Measurements from ENCODE around the gene CUL2.
"Not testable (repeated sequence)": the region's sequence is repeated elsewhere in the genome, so short reads cannot be mapped to it uniquely, and the experiment has no call there.

CUL2 gene

DNA sequence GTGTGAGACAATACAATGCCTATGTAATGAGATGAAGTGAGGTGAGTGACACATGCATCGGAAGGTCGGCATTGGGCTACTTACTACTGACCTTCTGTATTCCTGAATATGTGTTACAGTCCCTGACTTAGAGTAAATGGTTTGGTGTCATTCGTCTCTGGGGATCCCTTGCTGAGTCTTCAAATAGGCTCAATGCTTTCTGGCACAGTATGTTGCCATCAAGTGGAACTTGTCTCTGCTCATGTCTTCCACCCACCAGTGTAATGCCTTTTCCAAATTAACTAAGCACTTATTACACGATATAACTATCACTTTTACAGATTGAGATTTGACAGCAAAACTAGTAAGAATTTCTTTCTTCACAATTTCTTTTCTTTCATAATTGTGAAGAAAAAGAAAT lies 10.9 kb downstream of the CUL2 start:
- DNase-seq, result no peak

DNA sequence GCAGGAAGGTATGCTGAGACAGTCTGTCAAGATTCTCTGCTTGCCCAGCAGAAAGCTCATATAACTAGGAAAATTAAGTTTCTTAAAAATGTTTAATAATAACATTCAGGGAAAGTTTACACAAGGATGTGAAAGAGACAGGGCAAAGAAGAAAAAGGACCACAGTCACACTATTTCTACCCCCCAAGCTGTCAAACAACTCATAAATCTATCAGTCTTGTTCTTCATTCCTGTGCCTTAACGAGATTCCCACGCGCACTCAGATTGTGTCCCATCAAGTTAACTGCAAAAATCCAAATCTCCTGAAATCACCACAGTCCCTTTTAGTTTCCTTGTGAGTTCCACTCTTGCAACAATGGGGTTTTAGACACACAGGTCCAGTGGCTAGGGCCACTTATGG lies 14.9 kb downstream of the CUL2 start:
- no peak for DNase-seq

DNA sequence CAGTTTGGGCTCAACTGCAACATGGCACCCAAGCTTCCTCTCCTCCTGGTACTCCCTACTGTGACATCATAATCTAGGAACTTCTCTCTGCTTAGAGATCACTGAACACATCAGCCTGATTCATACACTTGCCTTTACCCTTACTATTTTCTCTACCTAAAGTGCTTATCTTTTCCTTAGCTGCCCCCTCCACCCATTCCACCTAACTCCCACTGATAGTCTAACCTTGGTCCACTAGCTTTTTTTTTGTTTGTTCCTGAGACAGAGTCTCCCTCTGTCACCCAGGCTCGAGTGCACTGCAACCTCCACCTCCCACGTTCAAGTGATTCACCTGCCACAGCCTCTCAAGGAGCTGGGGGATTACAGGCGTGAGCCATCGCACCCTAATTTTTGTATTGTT lies 15.9 kb downstream of the CUL2 start:
- no peak for DNase-seq

DNA sequence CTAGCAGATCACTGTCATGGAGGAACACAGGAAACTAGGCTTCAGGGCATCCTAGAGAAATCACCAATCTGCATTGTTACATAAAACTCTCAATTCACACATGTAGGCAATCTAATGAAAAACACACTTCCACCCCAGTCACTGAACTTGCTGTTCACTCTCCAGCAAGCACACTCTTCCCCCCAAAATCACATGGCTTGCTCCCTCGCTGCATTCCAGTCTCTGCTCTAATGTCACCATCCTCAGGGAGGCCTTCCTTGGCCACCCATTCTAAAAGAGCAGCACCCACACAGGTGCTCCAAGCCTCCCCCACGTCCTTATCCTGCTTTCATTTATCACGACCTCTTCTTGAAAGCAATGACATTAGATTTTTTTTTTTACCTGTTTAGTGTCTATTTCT lies 19.6 kb downstream of the CUL2 start:
- no peak for DNase-seq

DNA sequence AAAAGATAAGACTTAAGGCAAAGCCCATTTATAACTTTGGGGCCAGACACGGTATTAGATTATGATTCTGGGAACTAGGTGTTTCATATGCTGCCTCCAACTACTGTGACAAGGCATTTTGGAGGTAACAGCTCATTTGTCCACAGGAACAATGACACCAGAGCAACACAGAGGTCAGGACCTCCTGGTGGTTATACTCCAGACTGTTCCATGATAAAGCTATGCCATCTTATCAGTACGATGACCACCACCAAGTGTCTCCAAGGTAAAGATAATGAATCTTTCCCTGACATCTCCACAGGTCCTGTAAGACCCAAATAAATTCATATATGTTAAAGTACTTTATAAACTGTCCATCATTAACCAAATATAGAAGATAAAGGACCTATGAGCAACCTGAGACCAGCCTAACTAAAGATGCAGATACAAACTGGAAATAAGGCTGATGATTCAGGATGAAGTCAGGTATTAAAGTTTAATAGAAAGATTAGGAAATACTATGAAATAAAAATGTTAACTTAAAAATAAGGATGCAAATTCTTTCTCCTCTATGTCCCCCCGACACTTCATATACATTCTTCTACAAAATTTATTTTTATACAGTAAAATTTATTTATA lies 26.2 kb downstream of the CUL2 start:
- no peak for DNase-seq

DNA sequence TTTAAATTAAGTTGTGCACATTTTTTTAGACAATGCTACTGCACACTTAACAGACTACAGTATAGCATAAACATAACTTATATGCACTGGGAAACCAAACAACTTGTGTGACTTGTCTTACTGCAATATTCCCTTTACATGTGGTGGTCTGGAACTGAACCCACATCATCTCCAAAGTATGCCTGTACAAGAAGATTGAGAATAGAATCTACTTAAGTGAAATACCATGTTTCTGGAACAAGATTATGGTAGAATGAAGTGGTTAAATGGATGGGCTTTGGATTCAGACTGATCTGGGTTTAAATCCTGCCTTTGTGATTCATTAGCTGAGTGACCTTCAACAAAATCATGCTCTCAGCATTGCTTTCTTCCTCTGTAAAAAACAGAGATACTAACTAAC lies 30.7 kb downstream of the CUL2 start:
- no peak for DNase-seq

DNA sequence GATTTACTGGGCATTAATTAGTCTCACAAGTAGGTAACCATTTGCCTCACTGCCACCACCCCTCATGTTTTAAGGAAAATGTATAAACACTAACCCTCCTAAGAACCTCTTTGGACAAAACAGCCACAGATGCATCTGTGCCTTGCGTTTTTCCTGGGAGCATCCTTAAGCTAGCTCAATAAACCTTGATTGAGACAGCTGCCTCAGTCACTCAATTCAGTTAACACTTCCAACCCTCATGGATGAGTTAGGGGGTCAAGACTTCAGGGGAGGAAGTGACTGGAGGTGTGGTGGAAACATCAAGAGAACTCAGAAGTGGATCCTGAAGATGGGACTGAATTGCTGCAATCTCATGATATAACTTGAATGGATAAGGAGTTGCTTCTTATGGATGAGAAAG lies 31.5 kb downstream of the CUL2 start:
- no peak for DNase-seq

DNA sequence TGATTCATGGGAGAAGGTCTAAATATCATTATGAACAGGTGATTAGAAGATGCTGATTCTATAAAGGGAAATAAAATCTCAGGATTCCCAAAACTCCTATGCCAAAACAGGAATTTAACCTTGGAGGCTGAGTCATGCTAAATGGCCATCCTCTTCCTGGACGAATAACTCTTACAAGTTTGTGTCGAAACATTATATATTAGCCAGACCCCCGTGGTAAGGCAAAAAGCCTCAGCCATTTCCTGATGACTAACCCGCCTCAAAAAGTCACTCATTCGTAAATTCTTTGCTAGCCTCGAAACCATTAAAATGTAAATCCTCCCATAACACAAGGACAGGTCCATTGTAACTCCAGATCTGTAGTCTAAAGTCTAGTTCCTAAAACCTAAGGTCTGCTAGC lies 32.0 kb downstream of the CUL2 start:
- DNase-seq, result no peak

DNA sequence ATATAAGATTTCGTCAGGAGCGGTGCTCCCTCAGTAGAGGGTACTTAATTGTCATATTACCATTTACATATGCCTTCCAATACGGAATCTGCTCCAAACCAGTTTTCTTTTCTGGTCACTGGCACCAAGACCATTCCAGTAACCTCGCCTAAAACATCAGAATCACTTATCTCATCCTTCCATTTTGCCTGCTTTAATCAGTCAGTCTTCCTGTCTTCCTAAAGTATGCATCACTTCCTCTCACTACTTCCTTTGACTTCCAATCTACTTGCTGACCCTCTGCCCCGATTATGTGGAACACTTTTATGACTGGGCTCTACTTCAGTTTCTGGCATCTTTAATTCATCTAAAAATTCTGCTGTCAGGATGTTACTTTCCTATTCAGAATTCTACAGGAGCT lies 33.5 kb downstream of the CUL2 start:
- no peak for DNase-seq

DNA sequence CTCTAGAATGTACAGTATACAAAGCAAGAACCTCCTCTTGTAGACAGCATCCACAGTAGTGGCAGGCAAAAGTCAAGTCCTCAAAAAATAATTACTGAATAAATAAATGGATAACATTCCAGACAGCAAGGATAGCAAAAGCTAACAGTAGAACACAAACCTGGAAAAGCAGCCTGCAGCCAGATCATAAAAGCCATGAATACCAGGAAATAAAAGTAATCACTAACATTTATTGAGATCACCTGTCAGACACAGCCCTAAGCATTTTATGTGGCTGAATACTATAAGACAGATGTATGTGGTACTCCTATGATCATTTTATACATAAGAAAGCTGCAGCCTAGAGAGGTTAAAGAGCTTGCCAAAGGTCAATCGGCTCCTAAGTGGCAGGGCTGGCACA lies 34.0 kb downstream of the CUL2 start:
- no peak for DNase-seq

DNA sequence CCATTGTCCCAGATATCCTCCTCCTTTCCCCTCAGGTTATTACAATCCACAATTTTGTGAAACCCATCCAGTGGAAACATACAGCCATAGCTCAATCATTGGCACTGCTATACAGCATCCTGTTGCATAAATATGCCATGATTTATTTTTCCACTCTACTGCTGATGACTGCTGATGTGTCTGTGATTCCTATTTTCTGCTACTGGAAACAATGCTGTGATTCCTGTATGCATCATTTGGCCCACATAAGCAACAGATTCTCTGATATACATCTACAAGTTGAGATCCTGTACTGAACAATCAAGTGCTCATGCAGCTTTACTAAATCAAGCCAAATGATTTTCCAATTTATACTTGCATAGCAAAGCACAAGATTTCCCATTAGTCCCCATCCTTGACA lies 39.6 kb downstream of the CUL2 start:
- no peak for DNase-seq

DNA sequence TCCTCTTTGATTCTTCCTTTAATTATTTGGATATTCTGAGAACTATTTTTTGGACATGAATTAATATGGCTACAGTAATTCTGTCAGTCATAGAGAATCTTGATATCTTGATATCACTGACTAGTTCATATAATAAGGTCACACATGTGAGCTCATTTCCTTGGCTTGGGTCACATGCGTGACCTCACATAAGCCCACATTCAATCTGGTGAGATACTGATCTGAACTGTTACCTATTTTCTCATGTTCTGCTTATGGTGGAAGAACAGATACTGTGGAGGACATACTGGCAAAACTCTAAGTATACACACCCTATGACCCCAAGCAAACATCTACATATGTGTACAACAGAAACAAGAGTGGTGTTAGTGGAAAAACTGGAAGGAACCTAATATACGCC lies 44.1 kb downstream of the CUL2 start:
- no peak for DNase-seq

DNA sequence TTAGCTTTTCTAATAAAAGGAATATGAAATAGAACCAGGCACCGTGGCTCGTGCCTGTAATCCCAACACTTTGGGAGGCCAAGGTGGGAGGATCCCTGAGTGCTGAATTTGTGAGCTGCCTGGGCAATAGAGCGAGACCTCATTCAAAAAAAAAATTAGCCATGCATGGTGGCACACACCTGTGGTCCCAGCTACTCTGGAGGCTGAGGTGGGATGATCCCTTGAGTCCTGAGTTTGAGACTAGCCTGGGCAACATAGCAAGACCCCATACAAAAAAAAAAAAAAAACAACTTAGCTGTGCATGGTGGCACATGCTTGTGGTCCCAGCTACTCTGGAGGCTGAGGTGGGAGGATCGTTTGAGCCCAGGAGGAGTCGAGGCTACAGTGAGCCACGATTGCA lies 44.9 kb downstream of the CUL2 start:
- DNase-seq, result not testable (repeated sequence)

DNA sequence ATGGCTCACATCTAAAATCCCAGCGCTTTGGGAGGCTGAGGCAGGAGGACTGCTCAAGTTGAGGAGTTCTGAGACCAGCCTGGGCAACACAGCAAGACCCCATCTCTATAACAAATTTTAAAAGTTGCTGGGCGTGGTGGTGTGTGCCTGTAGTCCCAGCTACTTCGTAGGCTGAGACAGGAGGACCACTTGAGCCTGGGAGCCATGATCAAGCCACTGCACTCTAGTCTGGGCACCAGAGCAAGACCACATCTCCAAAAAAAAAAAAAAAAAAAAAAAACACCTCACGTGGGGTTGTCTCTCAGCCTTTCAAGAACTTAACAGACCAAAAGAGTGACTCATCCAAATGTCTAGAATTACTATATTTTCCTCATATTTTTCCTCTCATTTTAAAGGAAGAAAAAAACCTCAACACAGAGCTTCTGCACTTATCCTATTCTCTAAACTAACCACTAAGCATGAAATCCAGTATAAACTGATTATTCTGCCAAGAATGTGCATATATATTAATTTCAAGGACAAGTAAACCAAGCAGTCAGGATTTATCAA lies 46.3 kb downstream of the CUL2 start:
- no peak for DNase-seq

DNA sequence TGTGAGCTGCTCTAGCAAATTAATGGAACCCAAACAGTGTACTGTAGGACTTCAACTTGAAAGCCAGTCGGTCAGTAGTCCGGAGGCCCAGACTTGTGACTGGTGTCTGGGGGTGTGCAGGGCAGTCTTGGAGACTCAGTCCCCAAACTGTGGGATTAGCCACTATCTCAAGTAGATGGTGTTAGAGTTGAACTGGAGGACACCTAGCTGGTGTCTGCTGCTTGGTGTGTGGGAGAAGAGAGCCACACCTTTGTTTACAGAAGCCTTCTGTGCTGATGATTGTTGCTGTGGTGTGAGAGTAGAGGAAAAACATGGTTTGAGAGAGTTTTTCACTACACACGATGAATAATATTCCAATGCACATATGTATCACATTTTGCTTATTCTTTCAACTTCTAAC lies 47.4 kb downstream of the CUL2 start:
- no peak for DNase-seq

DNA sequence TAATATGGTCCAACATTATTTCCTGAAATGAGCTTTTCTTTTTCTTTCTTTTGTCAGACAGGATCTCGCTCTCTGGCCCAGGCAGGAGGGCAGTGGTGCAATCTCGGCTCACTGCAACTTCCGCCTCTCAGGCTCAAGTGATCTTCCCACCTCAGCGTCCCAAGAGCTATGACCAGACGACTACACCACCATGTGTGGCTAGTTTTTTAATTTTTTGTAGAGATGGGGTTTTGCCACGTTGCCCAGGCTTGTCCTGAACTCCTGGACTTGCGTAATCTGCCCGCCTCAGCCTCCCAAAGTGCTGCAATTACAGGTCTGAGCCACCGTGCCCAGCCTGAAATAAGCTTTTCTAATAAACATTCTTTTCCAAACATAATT lies 48.6 kb downstream of the CUL2 start:
- no peak for DNase-seq

DNA sequence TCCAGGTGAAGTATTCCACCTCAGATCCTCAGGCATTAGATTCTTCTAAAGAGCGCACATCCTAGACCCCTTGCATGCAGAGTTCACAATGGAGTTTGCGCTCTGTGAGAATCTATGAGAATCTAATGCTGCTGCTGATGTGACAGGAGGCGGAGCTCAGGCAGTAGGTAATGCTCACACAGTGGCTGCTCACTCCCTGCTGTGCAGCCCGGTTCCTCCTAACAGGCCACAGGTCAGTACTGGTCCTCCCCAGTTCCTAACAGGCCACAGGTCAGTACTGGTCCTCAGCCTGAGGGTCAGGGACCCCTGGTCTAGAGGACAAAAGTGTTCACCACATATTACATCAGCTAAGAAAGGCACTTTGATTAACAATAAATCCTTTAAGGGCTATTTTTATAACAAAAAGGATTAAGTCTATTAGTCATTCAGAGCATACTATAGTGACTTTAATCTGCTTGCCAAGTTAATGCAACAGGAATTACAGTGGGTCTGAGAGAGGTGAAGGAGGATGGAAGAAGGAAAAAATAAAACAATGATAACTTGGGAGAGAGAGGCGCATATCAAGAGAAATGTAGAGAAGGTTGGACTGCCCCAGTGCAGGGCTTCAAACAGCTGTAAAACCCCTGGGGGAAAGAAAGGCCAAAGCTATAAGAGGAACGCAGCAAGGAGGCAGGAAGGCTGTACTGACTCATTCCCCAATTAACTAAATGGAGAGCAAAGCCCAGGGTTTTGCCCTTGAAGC lies 49.2 kb downstream of the CUL2 start:
- DNase-seq, result no peak

DNA sequence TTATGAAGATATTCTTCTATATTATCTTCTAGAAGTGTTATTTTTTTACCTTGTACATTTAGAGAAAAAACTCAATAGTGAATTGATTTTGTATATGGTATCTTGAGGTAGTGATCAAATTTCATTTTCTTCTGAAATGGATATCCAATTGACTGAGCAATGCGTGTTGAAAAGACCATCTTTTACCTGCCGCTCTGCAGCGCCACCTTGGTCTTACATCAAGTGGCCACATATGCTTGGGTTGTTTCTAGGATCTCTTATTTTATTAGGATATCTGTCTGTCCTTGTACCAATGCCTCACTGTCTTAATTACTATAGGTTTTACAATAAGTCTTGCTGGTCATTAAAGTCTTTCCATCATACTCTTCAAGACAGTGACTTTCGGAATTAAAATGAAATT lies 53.0 kb downstream of the CUL2 start:
- no peak for DNase-seq

DNA sequence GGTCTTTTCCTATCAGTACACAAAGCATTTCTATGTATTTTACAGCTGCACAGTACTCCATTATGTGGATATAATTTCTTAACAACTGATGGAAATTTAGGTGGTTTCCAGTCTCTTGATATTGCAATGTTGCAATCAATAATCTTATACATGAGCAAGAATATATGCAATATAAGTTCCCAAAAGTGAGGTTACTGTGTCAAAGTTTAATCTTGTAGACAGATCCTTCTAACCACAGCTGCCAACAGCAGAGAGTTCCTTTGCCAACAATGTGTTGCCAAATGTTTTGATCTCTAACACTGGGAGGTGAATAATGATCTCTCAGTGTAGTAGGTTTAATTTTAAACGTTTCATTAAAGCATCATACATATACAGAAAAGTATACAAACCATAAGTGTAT lies 54.5 kb downstream of the CUL2 start:
- no peak for DNase-seq

DNA sequence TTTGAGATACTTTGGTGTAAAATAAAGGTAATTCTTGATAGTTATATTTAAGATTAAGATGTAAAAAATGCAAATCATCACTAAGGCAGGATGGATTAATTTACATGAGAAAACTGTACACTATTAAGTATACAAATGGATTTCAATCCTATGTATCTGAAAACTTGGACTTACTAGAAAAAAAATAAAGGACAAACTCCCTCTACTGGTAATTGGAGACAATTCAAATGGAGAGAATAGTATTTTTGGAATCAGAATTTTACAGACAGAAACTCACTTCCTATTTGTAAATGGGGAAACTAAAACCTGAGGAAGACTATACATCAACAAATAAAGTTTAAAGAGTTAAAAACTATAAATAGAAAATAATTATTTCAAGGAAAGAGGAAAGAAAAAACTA lies 62.6 kb downstream of the CUL2 start:
- DNase-seq, result no peak

DNA sequence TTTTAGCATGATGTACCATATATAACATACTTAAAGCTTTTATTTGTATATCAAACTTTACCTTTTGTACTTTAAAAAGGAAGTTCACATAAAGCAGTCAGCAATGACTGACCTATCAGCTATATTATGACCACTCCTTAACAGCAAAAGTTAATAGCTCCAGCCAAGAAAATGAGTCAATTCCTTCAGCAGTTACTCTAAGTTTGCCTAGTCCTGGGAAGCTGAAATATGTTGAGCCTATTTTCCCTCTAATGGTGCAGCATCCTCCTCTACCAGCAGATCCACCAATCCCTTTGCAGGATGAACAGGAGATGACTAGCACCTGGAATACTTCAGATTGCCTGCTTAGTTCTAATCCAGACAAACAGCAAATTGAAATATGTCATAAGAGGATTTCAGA lies 64.2 kb downstream of the CUL2 start:
- no peak for DNase-seq

DNA sequence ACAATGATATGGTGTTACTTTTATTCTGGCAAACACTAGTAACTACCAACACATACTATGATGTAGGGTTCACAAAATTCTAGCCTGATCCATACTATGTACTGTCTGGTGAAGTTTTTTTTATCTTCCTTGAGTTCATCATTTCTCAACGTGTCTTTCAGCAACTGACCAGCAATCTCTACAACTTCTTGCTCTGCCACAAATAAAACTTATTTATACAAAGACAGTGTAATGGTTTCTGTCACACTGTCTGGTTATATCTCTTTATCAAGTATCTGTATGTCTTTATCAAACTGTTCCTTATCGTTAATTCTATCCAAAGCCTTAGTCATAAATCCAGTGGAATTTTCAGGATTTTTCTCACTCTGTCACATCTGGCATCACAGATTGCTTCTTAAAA lies 69.7 kb downstream of the CUL2 start:
- no peak for DNase-seq

DNA sequence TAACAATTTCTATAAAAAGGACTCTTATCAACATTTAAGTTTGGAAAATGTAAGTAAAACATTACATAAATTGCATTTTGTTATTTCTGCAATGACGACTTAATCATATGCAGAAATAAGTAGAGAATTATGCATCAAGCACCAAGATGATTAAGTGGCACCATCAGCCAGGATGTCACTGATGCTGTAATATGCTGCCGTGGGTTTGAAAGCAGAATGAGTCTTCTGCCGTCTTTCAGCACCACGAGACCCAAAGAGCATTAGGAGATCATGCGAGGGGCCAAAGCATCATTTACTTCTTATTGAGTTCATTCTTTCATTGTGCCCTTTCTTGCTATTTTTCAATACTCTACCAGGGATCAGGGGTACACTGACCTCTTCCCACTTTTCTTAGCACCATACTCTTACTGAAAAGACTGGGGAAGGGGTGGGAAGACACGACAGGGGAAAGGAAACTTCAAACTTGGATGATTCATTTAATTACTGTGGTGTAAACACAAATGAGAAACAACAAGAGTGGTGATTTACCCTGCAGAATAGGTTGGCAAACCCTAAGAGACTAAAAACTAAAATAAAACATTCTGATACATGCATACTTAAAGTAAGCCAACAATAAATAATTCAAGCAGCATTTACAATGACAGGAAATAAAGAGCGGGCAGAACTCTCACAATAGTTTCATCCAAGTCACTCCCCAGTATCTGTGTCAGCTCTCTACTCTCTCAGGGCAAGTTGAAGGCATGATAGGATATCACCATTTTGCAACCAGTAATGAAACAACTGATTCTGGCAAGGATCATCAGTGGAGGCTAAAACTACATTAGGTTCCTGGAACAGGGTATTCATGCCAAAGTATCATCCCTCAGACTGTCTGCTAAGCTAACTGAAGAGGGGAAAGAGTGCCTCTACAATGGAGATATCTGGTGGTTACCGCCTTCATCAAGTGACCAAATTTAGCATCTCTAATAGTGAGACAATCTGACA lies 70.8 kb downstream of the CUL2 start:
- no peak for DNase-seq

DNA sequence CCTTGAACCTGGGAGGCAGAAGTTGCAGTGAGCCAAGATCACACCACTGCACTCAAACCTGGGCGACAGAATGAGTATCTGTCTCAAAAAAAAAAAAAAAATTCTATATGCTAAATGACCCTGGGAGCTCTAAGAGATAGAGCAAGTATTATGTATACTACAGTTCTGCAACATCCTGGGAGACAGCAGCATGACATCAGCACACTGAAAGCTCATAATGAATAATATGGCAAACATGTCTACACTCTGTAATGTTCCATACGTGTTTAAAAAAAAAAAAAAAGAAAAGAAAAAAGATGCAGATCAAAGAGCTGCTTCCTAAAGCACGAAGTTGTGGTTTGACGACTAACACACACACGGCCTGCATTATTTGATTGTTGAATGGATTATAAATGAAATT lies 72.5 kb downstream of the CUL2 start:
- no peak for DNase-seq

Data from activated T-cell treated with anti-CD3 and anti-CD28 coated beads, Interleukin-2, amount 50 U/mL, for 1 hour (primary cell).